Measurements from ENCODE around the gene SRRM4. TPM values are rescaled to one million over a fixed set of nuclear protein-coding genes. Genes with fewer than 3 reads are reported as not detected.

Gene SRRM4
- total RNA-seq, 1 donor from 2014 or later, result 1.4 TPM

- H3K27me3 Mint-ChIP-seq, result peaks cover 85% of the 10 kb centered on the region
- H3K4me3 Mint-ChIP-seq, result no peak overlapping the region
- H3K4me1 Mint-ChIP-seq (ENCODE audit: unreplicated experiment), result no peaks in the 10 kb centered on the region
- no peak for DNase-seq (ENCODE audit: extremely low spot score, unreplicated experiment)
- TF ChIP-seq CTCF (conservative IDR thresholded peaks at IDR 0.05), result no peak
- no peaks in the 10 kb centered on the region for H3K9me3 Mint-ChIP-seq
- no peaks in the 10 kb centered on the region for H3K36me3 Mint-ChIP-seq
- no peak overlapping the region for H3K27ac Mint-ChIP-seq
These were observed 107.5 kb downstream of the SRRM4 start for GRCh38 chr12:119088685-119089379.

- no peak overlapping the region for H3K4me3 Mint-ChIP-seq
- no peaks in the 10 kb centered on the region for H3K9me3 Mint-ChIP-seq
These were observed 108.2 kb downstream of the SRRM4 start for GRCh38 chr12:119089380-119090013.

GRCh38 chr12:119090276-119090675 lies 108.9 kb downstream of the SRRM4 start:
- Mint-ChIP-seq H3K36me3 (no peaks in the 10 kb centered on the region), H3K9me3 (no peaks in the 10 kb centered on the region), H3K27ac (no peak overlapping the region), H3K4me3 (no peak overlapping the region), H3K4me1 (ENCODE audit: unreplicated experiment) (no peaks in the 10 kb centered on the region), H3K27me3 (peaks cover 90% of the 10 kb centered on the region)
- no peak for DNase-seq (ENCODE audit: extremely low spot score, unreplicated experiment)
- no peak for TF ChIP-seq CTCF (conservative IDR thresholded peaks at IDR 0.05)

More at GRCh38 chr12:119089380-119090013, 108.2 kb downstream of the SRRM4 start:
- no peaks in the 10 kb centered on the region for H3K36me3 Mint-ChIP-seq
- peaks cover 86% of the 10 kb centered on the region for H3K27me3 Mint-ChIP-seq
- no peak overlapping the region for H3K27ac Mint-ChIP-seq
- DNase-seq (ENCODE audit: extremely low spot score, unreplicated experiment), result no peak
- no peaks in the 10 kb centered on the region for H3K4me1 Mint-ChIP-seq (ENCODE audit: unreplicated experiment)
- TF ChIP-seq CTCF (conservative IDR thresholded peaks at IDR 0.05), result no peak

GRCh38 chr12:119090865-119091264 lies 109.5 kb downstream of the SRRM4 start:
- Mint-ChIP-seq H3K27ac (no peak overlapping the region), H3K27me3 (peaks cover 87% of the 10 kb centered on the region), H3K4me3 (no peak overlapping the region), H3K4me1 (ENCODE audit: unreplicated experiment) (no peaks in the 10 kb centered on the region), H3K9me3 (no peaks in the 10 kb centered on the region), H3K36me3 (no peaks in the 10 kb centered on the region)
- no peak for DNase-seq (ENCODE audit: extremely low spot score, unreplicated experiment)
- no peak for TF ChIP-seq CTCF (conservative IDR thresholded peaks at IDR 0.05)

- Mint-ChIP-seq H3K36me3 (peaks cover 4% of the 10 kb centered on the region), H3K9me3 (peaks cover 11% of the 10 kb centered on the region), H3K4me1 (ENCODE audit: unreplicated experiment) (no peaks in the 10 kb centered on the region), H3K4me3 (no peak overlapping the region), H3K27me3 (peaks cover 57% of the 10 kb centered on the region), H3K27ac (no peak overlapping the region)
- no peak for DNase-seq (ENCODE audit: extremely low spot score, unreplicated experiment)
- no peak for TF ChIP-seq CTCF (conservative IDR thresholded peaks at IDR 0.05)
These were observed 115.3 kb downstream of the SRRM4 start for GRCh38 chr12:119096429-119097202.

Measured in type B pancreatic cell (in vitro differentiated cells).